HG03521 (cell line): ENCODE results near the gene DUSP7.

Source experiments
- ATAC-seq: cut with Tn5 transposase; IDR thresholded peaks from one replicate; pipeline ENCODE4 v1.9.1; 2021; ENCODE audit warnings: mild to moderate bottlenecking, moderate library complexity; ENCODE audit not compliant: unreplicated experiment

Gene DUSP7

GRCh38 chr3:52056521-52056967, at the start of gene DUSP7:
Gene DUSP7 (minus strand): TSS chr3:52056571. CDS start chr3:52056366, 205 bp downstream.
- peak; percentile 23 for ATAC-seq

DNA sequence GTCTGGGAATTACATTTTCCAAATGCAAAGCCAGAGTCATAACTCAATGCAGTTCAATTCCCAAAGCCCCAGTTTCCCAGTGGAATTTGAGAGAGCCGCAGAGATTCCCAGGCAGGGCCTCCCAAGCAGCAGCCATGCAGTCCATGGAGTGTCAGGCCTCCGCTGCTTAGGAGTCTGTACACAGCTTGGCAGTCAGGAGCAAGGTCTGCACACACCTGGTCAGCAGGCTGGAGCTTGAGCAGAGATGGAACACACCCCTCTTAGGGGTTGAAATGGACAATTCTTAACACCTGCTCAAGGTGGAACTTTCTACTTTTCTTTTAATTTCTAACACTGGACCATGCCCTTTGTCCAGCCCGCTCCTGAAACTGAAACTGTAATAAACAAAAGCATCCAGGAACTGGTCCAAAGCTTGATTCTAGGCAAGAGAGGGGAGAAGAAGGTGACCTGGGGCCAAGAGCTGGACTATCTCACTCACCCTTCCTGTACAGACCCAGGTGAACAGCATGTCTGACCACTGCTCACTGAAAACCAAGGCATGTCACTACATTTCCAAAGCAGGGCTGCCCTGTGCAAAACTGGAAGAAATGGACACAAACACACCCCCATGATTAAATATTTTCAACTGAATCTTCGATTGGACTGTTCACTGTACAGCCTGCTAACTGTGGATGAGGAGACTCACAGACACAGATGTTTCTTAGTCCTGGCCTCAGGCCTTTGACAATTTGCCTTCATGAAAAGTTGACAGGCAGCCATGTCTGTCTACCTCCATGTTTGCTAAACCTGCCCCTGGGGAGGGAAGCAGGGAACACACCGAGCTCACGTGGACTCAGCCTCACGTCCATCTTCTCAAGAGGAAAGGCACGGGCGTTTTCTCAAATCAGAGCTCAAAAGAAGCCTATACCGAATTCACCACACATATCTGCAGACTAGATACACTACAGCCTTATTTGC, 48.6 kb upstream of the DUSP7 start:
- ATAC-seq, result no peak

- no peak for ATAC-seq
Measured at GRCh38 chr3:52102934-52103333, 46.6 kb upstream of the DUSP7 start.

DNA sequence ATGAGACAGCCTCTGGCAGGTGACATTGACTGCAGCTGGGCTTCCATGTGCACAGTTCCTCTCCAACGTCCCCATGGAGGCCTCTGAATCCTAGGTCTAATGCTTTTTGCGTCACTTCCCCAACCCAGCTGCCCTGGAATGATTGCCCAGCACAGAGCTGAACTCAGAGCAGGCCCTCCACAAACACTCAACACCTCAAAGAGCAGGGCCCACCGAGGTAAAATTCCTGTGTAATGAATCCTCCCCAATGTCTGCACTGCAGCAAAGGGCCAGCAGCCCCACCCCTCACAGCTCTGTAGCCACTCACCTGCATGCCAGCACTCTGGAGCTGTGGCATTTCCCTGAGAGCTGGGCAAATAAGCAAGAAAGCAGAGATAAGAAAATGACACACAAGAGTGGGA, 42.6 kb upstream of the DUSP7 start:
- ATAC-seq, result no peak

GRCh38 chr3:52097851-52098507, 41.6 kb upstream of the DUSP7 start:
- no peak for ATAC-seq

DNA sequence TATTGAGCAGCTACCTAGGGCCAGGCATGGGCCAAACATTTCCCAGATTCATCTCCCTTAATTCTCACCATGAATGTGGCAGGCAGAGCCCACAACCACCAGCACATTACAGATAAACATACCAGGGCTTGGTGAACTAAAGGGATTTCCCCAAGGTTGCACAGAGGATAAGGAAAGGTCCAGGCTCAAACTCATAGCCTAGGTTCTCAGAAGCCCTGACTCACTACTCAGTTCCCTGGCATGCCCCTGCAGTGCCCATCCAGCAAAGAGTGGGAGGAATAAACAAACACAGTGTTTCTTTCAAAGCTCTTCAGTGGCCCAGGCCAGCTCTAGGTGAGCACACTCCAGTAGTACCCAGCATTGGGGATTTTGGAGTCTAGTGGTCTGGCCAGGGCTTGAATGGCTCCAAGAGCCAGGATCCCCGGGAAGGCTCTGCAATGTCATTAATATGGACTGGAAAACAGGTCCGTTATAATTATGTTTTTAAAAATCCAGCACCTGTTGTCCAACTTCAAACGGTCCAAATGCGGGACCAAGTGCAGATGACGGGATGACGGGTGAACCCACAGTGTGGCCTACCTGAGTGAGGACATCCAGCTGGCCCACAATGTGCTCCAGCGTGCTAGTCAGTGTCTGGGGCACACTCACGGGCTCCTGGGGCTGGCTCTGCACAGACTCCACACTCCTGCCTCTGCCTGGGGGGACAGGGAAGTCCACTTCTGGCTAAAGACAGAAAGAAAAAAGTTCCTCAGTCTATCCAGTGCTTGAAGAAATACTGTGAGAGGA, 39.8 kb upstream of the DUSP7 start:
- ATAC-seq, result no peak

DNA sequence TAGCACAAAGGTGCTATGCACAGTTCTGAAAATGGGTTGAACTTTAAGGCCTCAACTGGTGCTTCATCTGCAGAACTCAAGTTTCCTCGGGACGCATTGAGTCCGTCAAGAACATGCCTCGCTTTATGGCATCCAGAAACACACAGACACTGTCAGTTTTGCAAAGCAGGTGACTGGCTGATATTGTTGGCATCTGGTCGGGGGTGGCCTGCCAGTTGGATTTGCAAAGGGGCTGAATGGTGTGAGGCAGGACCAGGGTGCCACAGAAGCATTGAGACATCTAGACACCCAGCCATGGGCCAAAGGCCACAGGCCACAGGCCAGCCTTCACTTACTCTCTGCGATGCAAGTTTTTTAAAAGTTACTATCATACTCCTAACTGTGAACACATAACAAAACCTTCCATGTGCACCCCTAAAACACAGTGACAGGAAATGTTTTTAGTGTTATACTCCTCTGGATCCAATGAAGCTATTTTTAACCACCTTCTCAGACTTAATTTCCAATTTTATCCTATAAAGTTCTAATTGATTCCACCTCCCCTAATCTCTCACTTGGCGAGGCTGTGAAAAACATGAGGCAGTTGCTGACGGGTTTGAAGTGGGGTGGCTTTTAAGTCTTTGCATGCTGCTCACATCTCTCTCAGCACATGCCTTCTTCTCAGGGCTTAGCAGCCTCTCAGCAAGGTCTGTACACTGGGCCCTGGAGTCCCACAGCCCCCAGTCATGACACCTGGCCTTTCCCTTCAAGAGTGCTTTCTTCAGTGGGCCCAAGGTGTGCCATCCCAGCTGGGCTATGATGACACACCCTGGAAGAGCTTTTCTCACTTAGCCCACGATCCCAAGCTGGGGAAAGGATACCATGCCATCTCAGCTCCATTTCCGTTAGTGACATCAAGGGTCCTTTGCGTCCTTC, 38.5 kb upstream of the DUSP7 start:
- ATAC-seq, result no peak

DNA sequence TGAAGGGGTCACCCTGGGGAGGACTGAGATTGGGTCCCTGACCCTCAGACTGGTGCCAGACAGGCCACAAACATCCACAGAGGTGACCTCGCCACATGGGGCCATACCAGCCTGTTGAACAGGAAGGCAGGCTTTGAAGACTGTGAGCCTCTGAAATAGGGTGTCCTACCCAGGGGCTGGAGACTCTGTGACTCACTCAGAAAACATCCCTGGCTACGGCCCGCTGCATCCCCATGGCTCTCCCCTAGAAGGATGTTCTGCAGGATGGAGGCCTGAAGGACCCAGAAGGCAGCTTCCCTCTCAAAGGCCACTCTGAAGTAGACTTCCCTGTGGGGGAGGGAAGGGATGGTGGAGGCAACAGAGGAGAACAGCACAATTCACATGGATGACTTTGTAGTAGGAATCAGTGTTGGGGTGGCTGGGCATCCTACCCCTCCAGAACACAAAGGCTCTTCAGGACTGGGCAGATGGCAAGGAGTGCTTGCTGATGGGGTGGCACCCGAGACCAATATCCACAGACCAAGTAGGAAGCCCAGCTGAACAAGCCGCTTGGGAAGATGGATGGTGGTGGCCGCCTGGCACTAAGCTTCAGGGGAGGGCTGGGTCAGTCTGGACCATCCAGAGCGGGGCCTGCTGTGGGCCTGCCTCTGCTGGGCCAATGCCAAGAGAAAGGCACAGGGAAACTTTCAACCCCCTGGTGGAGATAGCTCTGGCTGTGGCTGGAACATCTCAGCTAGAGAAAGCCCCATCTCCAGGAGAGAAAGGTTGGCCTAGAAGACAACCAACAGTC, 37.6 kb upstream of the DUSP7 start:
- no peak for ATAC-seq

- ATAC-seq, result no peak
Measured at GRCh38 chr3:52092891-52093290, 36.5 kb upstream of the DUSP7 start.

GRCh38 chr3:52092271-52092660, 35.9 kb upstream of the DUSP7 start:
- no peak for ATAC-seq

DNA sequence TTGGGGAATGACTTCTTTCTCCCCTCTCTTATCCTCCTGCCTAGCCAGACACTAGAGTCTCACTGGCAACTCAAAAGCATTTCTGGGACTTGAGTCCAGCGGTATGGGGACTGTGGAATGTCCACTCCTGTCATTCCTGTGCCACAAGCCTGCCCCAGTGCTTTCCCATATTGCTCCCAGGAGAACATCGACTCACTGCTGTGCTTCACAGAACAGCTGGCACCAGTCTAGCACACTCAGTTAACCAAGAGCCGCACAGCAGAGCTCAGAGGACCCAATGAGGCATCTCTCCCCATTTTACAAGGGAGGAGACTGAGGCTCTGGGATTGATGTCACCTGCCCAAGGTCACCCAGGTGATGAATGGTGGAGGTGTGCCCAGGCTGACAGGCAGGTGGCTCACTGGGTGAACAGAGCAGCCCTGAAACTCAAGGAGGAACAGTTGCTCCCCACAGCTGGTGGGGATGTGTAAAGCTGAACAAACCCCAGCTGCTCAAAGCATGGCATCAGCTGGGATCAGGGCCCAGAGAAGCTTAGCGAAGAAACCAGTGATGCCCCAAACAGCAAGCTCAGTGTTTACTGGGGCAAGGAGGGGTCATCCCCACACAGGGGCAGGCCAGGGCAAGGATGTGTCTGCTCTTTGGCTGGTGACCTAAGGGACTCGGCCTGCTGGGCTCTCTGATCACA, 35.4 kb upstream of the DUSP7 start:
- no peak for ATAC-seq

DNA sequence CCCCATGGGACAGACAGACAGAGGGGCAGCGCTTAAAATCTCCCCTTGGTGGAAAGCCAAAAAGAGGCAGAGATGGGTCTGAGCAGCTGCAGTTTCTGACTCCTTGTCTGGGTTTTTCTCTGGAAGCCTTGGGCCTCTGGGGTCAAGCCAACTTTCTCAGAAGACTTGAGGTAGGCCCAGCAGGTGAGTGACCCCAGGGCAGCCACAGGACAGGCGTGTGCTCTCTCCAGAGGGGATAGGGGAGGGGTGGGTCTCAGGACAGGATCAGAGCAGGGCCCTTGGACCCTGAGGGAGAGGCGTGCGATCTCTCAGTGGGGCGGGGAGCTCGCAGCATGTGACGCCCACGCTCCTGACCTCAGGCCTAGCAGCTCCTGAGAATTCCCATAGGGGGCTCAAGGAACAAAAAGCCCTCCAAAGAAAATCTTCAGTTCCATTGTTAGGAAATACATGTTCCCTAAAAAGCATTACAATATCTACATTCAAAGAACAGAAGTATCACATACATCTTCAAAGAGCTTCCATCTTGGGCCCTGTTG, 34.6 kb upstream of the DUSP7 start:
- ATAC-seq, result no peak

- ATAC-seq, result no peak
Measured at GRCh38 chr3:52090131-52090932, 34.0 kb upstream of the DUSP7 start.

DNA sequence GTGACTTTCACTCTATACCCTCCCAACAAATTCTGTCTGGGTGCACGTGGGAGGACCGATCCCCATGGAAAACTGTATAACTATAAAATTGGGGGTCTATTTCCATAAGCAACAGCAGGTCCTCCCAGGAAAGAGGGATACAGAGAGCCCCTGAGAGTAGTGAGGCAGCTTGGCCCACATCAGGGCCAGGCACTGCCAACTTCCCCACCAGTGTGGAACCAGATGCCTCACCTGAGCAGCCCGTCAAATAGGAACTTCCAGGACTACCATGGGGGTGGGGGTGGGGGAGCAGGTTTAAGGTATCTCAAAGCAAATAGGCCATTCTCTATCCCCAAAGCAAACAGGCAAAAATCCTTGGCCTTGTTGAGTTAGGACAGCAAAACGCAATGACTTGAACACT, 33.3 kb upstream of the DUSP7 start:
- ATAC-seq, result no peak

GRCh38 chr3:52088445-52089367, 32.3 kb upstream of the DUSP7 start:
- no peak for ATAC-seq

DNA sequence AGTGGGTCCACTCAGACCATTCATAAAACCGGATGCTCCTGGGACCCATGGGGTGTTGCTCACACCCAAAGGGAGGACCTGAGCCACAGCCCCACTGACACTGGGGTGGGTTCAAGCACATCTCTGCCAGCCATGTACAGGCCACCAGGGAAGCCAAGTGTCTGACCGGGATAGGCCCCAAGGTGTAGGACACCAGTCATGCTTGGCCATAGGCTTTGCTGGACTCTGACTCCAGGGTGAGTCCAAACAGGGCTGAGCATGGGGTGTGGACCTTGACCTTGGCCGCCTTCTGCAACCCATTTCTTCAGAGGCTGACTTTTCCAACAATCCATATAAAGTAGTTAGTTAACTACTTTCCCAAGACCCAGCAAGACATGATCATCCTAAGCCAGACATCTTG, 31.4 kb upstream of the DUSP7 start:
- ATAC-seq, result no peak
